ENCODE data around the gene OMA1. TPM values are rescaled to one million over a fixed set of nuclear protein-coding genes. Genes with fewer than 3 reads are reported as not detected.
A peak's percentile ranks its signal among the peaks of the same experiment; 100 is the strongest.
"Not testable (repeated sequence)": the region's sequence is repeated elsewhere in the genome, so short reads cannot be mapped to it uniquely, and the experiment has no call there.

The OMA1 gene
- total and polyA plus RNA-seq, 2 donors from 2014 or later = 24.8 to 42.6 TPM

GRCh38 chr1:58555393-58555792 lies 8.9 kb upstream of the OMA1 start:
- Histone ChIP-seq H3K27me3 (ENCODE audit: control insufficient read depth, insufficient read depth, low read length) (no peaks in the 10 kb centered on the region), H3K4me3 (ENCODE audit: low read length in 3 of 3) (no peak overlapping the region), H3K36me3 (ENCODE audit: control insufficient read depth in 2 of 3, insufficient read depth in 3 of 3, low read length in 3 of 3) (no peaks in the 10 kb centered on the region), H3K9me3 (ENCODE audit: control insufficient read depth in 2 of 3, insufficient read depth in 1 of 3, low read length in 3 of 3) (peaks cover 0 to 5% (median 0%) of the 10 kb centered on the region in 3 donors), H3K27ac (ENCODE audit: low read depth in 2 of 2, low read length in 2 of 2) (no peak overlapping the region), H3K4me1 (ENCODE audit: control insufficient read depth in 2 of 3, insufficient read depth in 2 of 3, low read depth in 1 of 3, low read length in 3 of 3) (no peaks in the 10 kb centered on the region), H3K9ac (ENCODE audit: low read length in 3 of 3) (no peak overlapping the region)
- intact Hi-C loops (cut with DNase I) = no loop called here
- FAIRE-seq (no peak), DNase-seq (no peak)
- no peak for TF ChIP-seq CTCF (IDR thresholded peaks at IDR 0.05; ENCODE audit: borderline replicate concordance, extremely low read depth, insufficient read depth)

GRCh38 chr1:58551186-58552140 lies 4.9 kb upstream of the OMA1 start:
- no peaks in the 10 kb centered on the region for H3K27me3 ChIP-seq (ENCODE audit: control insufficient read depth, insufficient read depth, low read length)
- FAIRE-seq = no peak
- intact Hi-C loops (cut with DNase I) = no loop called here
- peak in 1 of 5 donors; percentile 21 for DNase-seq
- H3K4me3 ChIP-seq (ENCODE audit: low read length in 3 of 3) = no peak overlapping the region
- no peaks in the 10 kb centered on the region for H3K9me3 ChIP-seq (ENCODE audit: control insufficient read depth in 2 of 3, insufficient read depth in 1 of 3, low read length in 3 of 3)
- H3K36me3 ChIP-seq (ENCODE audit: control insufficient read depth in 2 of 3, insufficient read depth in 3 of 3, low read length in 3 of 3) = no peaks in the 10 kb centered on the region
- no peak overlapping the region for H3K27ac ChIP-seq (ENCODE audit: low read depth in 2 of 2, low read length in 2 of 2)
- no peak for TF ChIP-seq CTCF (IDR thresholded peaks at IDR 0.05; ENCODE audit: borderline replicate concordance, extremely low read depth, insufficient read depth)
- H3K9ac ChIP-seq (ENCODE audit: low read length in 3 of 3) = no peak overlapping the region
- H3K4me1 ChIP-seq (ENCODE audit: control insufficient read depth in 2 of 3, insufficient read depth in 2 of 3, low read depth in 1 of 3, low read length in 3 of 3) = peaks cover 0 to 6% (median 0%) of the 10 kb centered on the region in 3 donors

- peak in 3 of 5 donors; percentile 17 to 75 (median 72) for DNase-seq
- FAIRE-seq; H3K27ac ChIP-seq (ENCODE audit: low read depth in 2 of 2, low read length in 2 of 2); H3K9me3 ChIP-seq (ENCODE audit: control insufficient read depth in 2 of 3, insufficient read depth in 1 of 3, low read length in 3 of 3); H3K4me3 ChIP-seq (ENCODE audit: low read length in 3 of 3); H3K9ac ChIP-seq (ENCODE audit: low read length in 3 of 3); H3K36me3 ChIP-seq (ENCODE audit: control insufficient read depth in 2 of 3, insufficient read depth in 3 of 3, low read length in 3 of 3); H3K27me3 ChIP-seq (ENCODE audit: control insufficient read depth, insufficient read depth, low read length); intact Hi-C loops (cut with DNase I): not testable (repeated sequence)
- peaks cover 0 to 11% (median 6%) of the 10 kb centered on the region in 3 donors for H3K4me1 ChIP-seq (ENCODE audit: control insufficient read depth in 2 of 3, insufficient read depth in 2 of 3, low read depth in 1 of 3, low read length in 3 of 3)
Measured at GRCh38 chr1:58549291-58549690, 2.8 kb upstream of the OMA1 start.

- Histone ChIP-seq H3K4me1 (ENCODE audit: control insufficient read depth in 2 of 3, insufficient read depth in 2 of 3, low read depth in 1 of 3, low read length in 3 of 3) (peaks cover 0 to 11% (median 6%) of the 10 kb centered on the region in 3 donors), H3K27ac (ENCODE audit: low read depth in 2 of 2, low read length in 2 of 2) (no peak overlapping the region), H3K9ac (ENCODE audit: low read length in 3 of 3) (no peak overlapping the region), H3K36me3 (ENCODE audit: control insufficient read depth in 2 of 3, insufficient read depth in 3 of 3, low read length in 3 of 3) (no peaks in the 10 kb centered on the region), H3K4me3 (ENCODE audit: low read length in 3 of 3) (no peak overlapping the region), H3K9me3 (ENCODE audit: control insufficient read depth in 2 of 3, insufficient read depth in 1 of 3, low read length in 3 of 3) (no peaks in the 10 kb centered on the region), H3K27me3 (ENCODE audit: control insufficient read depth, insufficient read depth, low read length) (no peaks in the 10 kb centered on the region)
- TF ChIP-seq CTCF (IDR thresholded peaks at IDR 0.05; ENCODE audit: borderline replicate concordance, extremely low read depth, insufficient read depth) = no peak
- FAIRE-seq (no peak), DNase-seq (no peak)
- intact Hi-C loops (cut with DNase I) = no loop called here
Measured at GRCh38 chr1:58548371-58548770, 1.8 kb upstream of the OMA1 start.

Measured in kidney (tissue), 14 donors.